Measurements from ENCODE around the gene SESTD1. TPM values are rescaled to one million over a fixed set of nuclear protein-coding genes. Genes with fewer than 3 reads are reported as not detected.
A peak's percentile ranks its signal among the peaks of the same experiment; 100 is the strongest.

The SESTD1 gene
- 13.9 and 18.5 TPM in 2 replicates for total RNA-seq

- TF ChIP-seq CTCF (conservative IDR thresholded peaks at IDR 0.05; ENCODE audit: low read depth, low read length), result no peak
- no peak for DNase-seq (ENCODE audit: low read depth)
These were observed at the start of gene SESTD1 for GRCh38 chr2:179264368-179265081. TSS of gene SESTD1 (minus strand) at chr2:179264832. CDS start at chr2:179191841, 72,991 bp downstream.

GRCh38 chr2:179313057-179313456 lies 48.4 kb upstream of the SESTD1 start:
- H3K4me3 ChIP-seq (ENCODE audit: low read depth, low read length), result no peak overlapping the region
- no peak for TF ChIP-seq CTCF (conservative IDR thresholded peaks at IDR 0.05; ENCODE audit: low read depth, low read length)
- DNase-seq (ENCODE audit: low read depth), result no peak

More at GRCh38 chr2:179264368-179265081, at the start of gene SESTD1:
- H3K4me3 ChIP-seq (ENCODE audit: low read depth, low read length), result peak within 1 kb of the TSS; percentile 88

- no peak for DNase-seq (ENCODE audit: low read depth)
- no peak overlapping the region for H3K4me3 ChIP-seq (ENCODE audit: low read depth, low read length)
- TF ChIP-seq CTCF (conservative IDR thresholded peaks at IDR 0.05; ENCODE audit: low read depth, low read length), result no peak
These were observed 46.5 kb upstream of the SESTD1 start for GRCh38 chr2:179311101-179311500.

GRCh38 chr2:179307616-179308371 lies 43.2 kb upstream of the SESTD1 start:
- H3K4me3 ChIP-seq (ENCODE audit: low read depth, low read length), result no peak overlapping the region
- no peak for TF ChIP-seq CTCF (conservative IDR thresholded peaks at IDR 0.05; ENCODE audit: low read depth, low read length)
- DNase-seq (ENCODE audit: low read depth), result no peak

- TF ChIP-seq CTCF (conservative IDR thresholded peaks at IDR 0.05; ENCODE audit: low read depth, low read length), result no peak
- H3K4me3 ChIP-seq (ENCODE audit: low read depth, low read length), result no peak overlapping the region
- DNase-seq (ENCODE audit: low read depth), result no peak
These were observed 40.5 kb upstream of the SESTD1 start for GRCh38 chr2:179305125-179305524.

- no peak for DNase-seq (ENCODE audit: low read depth)
- no peak for TF ChIP-seq CTCF (conservative IDR thresholded peaks at IDR 0.05; ENCODE audit: low read depth, low read length)
- no peak overlapping the region for H3K4me3 ChIP-seq (ENCODE audit: low read depth, low read length)
These were observed 39.8 kb upstream of the SESTD1 start for GRCh38 chr2:179304424-179304823.

Data from epithelial cell of proximal tubule (primary cell).